ENCODE results near the gene ANKFN1. TPM values are rescaled to one million over a fixed set of nuclear protein-coding genes. Genes with fewer than 3 reads are reported as not detected.

The ANKFN1 gene
- total RNA-seq, 1 donor from 2014 or later, result not detected

DNA sequence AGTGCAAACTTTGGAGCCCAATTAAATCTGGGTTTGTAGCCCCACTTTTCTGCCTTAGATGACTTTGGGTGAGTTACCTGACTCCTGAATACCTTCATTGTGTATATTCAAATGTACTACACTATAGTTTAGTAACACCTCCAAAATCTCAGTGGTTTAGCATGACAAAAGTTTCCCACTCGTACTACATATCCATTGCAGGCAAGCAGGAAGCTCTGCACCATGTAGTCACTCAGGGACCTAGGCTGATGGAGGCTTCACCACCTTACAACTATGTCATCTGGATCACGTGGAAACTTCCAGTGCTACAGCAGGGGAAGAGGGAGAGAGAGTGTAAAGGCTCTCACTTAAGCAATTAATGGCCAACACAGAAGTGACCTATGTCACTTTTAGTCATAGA is 14.2 kb downstream of the ANKFN1 start:
- H3K9me3 Mint-ChIP-seq (ENCODE audit: low read depth), result no peaks in the 10 kb centered on the region
- H3K4me3 Mint-ChIP-seq (ENCODE audit: low read depth), result no peak overlapping the region
- H3K4me1 Mint-ChIP-seq (ENCODE audit: low read depth), result peaks cover 10% of the 10 kb centered on the region
- no peak for DNase-seq (ENCODE audit: low spot score, unreplicated experiment)
- TF ChIP-seq CTCF (IDR thresholded peaks at IDR 0.05; ENCODE audit: unreplicated experiment), result no peak
- no peak overlapping the region for H3K27ac Mint-ChIP-seq
- H3K36me3 Mint-ChIP-seq (ENCODE audit: insufficient read depth), result no peaks in the 10 kb centered on the region
- peaks cover 25% of the 10 kb centered on the region for H3K27me3 Mint-ChIP-seq

DNA sequence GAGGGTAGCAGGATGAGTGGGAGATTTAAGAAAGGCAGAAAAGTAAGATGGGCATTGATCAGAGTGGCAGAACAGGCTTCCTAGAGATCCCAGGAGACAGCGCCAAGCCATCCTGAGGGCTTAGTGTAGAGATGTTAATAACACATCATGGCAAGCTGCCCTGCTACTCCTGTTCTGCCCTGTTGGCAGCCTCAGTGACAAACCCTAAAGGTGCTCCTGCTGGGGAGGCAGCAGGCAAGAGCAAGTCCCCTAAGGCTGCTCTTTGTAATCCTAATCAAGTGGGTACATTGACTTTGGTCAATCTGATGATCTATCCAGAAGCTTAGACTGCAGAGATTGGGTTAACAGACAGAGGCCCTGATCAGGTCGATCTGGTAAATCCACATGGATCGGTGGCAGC is 16.3 kb downstream of the ANKFN1 start:
- DNase-seq (ENCODE audit: low spot score, unreplicated experiment), result no peak
- Mint-ChIP-seq H3K27me3 (peaks cover 32% of the 10 kb centered on the region), H3K9me3 (ENCODE audit: low read depth) (no peaks in the 10 kb centered on the region), H3K4me1 (ENCODE audit: low read depth) (peaks cover 13% of the 10 kb centered on the region), H3K4me3 (ENCODE audit: low read depth) (no peak overlapping the region), H3K36me3 (ENCODE audit: insufficient read depth) (no peaks in the 10 kb centered on the region), H3K27ac (no peak overlapping the region)
- no peak for TF ChIP-seq CTCF (IDR thresholded peaks at IDR 0.05; ENCODE audit: unreplicated experiment)

- Mint-ChIP-seq H3K4me1 (ENCODE audit: low read depth) (peaks cover 28% of the 10 kb centered on the region), H3K9me3 (ENCODE audit: low read depth) (no peaks in the 10 kb centered on the region), H3K36me3 (ENCODE audit: insufficient read depth) (no peaks in the 10 kb centered on the region), H3K27ac (no peak overlapping the region), H3K4me3 (ENCODE audit: low read depth) (no peak overlapping the region), H3K27me3 (peaks cover 28% of the 10 kb centered on the region)
- no peak for TF ChIP-seq CTCF (IDR thresholded peaks at IDR 0.05; ENCODE audit: unreplicated experiment)
- DNase-seq (ENCODE audit: low spot score, unreplicated experiment), result no peak
Observed at GRCh38 chr17:56171186-56171959, 18.1 kb downstream of the ANKFN1 start.

DNA sequence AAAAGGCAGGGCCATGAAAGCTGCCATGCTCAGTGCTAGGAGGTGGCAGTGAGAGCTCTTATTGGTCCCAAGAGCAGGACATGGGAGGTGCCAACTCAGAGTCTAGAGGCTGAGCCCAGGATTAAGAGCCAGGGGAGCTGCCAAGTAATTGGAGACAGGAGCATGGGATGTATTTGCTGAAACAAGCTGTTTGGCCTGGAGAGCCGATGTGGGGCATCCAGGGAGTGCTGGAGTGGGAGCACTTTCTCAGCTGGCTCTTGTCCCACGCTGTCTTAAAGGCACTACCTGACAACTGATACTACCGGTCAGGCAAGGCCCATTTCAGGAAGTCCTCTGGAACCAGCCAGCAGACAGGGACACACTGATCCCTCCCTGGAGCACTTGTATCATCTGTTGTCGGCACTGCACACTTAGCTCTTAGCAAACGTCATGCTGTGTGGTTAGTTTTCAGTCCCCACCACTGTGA is 19.3 kb downstream of the ANKFN1 start:
- Mint-ChIP-seq H3K4me3 (ENCODE audit: low read depth) (no peak overlapping the region), H3K27me3 (peaks cover 28% of the 10 kb centered on the region)

DNA sequence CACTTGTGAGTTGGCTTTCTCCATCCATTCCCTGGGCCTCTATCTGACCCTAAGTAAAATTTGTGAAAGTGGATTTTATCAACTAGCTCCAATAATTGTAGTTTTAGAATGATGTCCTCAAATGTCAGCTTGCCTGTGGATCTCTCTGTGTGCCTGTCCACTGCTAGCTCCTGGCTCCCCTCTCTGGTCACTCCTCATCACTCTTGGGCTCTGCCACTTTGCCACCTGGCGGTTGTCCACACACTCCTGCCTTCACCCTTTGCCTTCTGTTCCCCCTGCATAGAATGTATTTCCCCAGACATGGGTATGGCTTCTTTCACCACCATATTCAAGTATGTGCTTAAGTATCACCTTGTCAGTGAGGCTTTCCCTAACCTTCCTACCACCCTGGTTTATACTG is 19.8 kb downstream of the ANKFN1 start:
- Mint-ChIP-seq H3K36me3 (ENCODE audit: insufficient read depth) (no peaks in the 10 kb centered on the region), H3K27me3 (peaks cover 28% of the 10 kb centered on the region), H3K4me1 (ENCODE audit: low read depth) (peaks cover 30% of the 10 kb centered on the region), H3K4me3 (ENCODE audit: low read depth) (no peak overlapping the region), H3K27ac (no peak overlapping the region), H3K9me3 (ENCODE audit: low read depth) (no peaks in the 10 kb centered on the region)
- no peak for DNase-seq (ENCODE audit: low spot score, unreplicated experiment)
- TF ChIP-seq CTCF (IDR thresholded peaks at IDR 0.05; ENCODE audit: unreplicated experiment), result no peak

More for the DNA sequence above, 19.3 kb downstream of the ANKFN1 start:
- Mint-ChIP-seq H3K9me3 (ENCODE audit: low read depth) (no peaks in the 10 kb centered on the region), H3K4me1 (ENCODE audit: low read depth) (peaks cover 30% of the 10 kb centered on the region), H3K27ac (no peak overlapping the region), H3K36me3 (ENCODE audit: insufficient read depth) (no peaks in the 10 kb centered on the region)
- TF ChIP-seq CTCF (IDR thresholded peaks at IDR 0.05; ENCODE audit: unreplicated experiment), result no peak
- DNase-seq (ENCODE audit: low spot score, unreplicated experiment), result no peak
